GM06990 (cell line): ENCODE measurements around the gene XYLT1.

Experiments
- DNase-seq: peaks from one replicate; pipeline ENCODE4 v3.0.0-alpha.2; 2011; ENCODE audit not compliant: insufficient read length; ENCODE audit errors: extremely low read depth
- H3K27me3 ChIP-seq: replicated peaks from 2 replicates; pipeline ENCODE4 v1.6.0; 2011; ENCODE audit warnings: low read length; ENCODE audit not compliant: control insufficient read depth, insufficient read depth
- H3K36me3 ChIP-seq: 2 replicates; pipeline ENCODE4 v1.5.1; 2011; ENCODE audit warnings: low read length; ENCODE audit not compliant: control insufficient read depth, insufficient read depth
- H3K4me3 ChIP-seq: replicated peaks from 2 replicates; pipeline ENCODE4 v1.5.1; 2011; ENCODE audit warnings: low read depth, mild to moderate bottlenecking, control low read depth, low read length
- CTCF ChIP-seq: IDR thresholded peaks from 2 replicates; pipeline ENCODE4 v1.5.1; 2011; ENCODE audit warnings: low read length, control low read depth, mild to moderate bottlenecking, inconsistent platforms; ENCODE audit not compliant: insufficient read depth, poor library complexity, severe bottlenecking

XYLT1 gene

GRCh38 chr16:17420816-17421215 is 49.9 kb downstream of the XYLT1 start:
- TF ChIP-seq CTCF = no peak
- no peak for DNase-seq
- Histone ChIP-seq H3K27me3 (no peaks in the 10 kb centered on the region), H3K4me3 (no peak overlapping the region), H3K36me3 (no peaks in the 10 kb centered on the region)

- H3K36me3 ChIP-seq = no peaks in the 10 kb centered on the region
- no peak overlapping the region for H3K4me3 ChIP-seq
- DNase-seq = no peak
- H3K27me3 ChIP-seq = no peaks in the 10 kb centered on the region
- TF ChIP-seq CTCF = no peak
These were observed 51.5 kb downstream of the XYLT1 start for GRCh38 chr16:17419266-17419665.

- Histone ChIP-seq H3K36me3 (no peaks in the 10 kb centered on the region), H3K27me3 (no peaks in the 10 kb centered on the region)
- no peak for TF ChIP-seq CTCF
These were observed 53.0 kb downstream of the XYLT1 start for GRCh38 chr16:17417740-17418139.

GRCh38 chr16:17416461-17417311 is 54.1 kb downstream of the XYLT1 start:
- DNase-seq = peak; percentile 76
- H3K4me3 ChIP-seq = peak overlapping the region; percentile 49
- H3K27me3 ChIP-seq = no peaks in the 10 kb centered on the region
- no peaks in the 10 kb centered on the region for H3K36me3 ChIP-seq
- peak; percentile 46 for TF ChIP-seq CTCF

More at GRCh38 chr16:17417740-17418139, 53.0 kb downstream of the XYLT1 start:
- H3K4me3 ChIP-seq = no peak overlapping the region
- no peak for DNase-seq

GRCh38 chr16:17414916-17415315 is 55.8 kb downstream of the XYLT1 start:
- TF ChIP-seq CTCF = no peak
- Histone ChIP-seq H3K27me3 (no peaks in the 10 kb centered on the region), H3K4me3 (no peak overlapping the region), H3K36me3 (no peaks in the 10 kb centered on the region)
- DNase-seq = no peak
